Stimulated activated CD8-positive, alpha-beta memory T cell treated with anti-CD3 and anti-CD28 coated beads, Interleukin-4, amount 100 ng/mL, for 1 hour (primary cell): ENCODE data around the gene UBTF.
"Not testable (repeated sequence)": the region's sequence is repeated elsewhere in the genome, so short reads cannot be mapped to it uniquely, and the experiment has no call there.

Source experiments
- DNase-seq, 2 donors: peaks; one replicate each; pipeline ENCODE4 v3.0.0-alpha.2; 2020; ENCODE audit warnings: low read depth in 2 of 2, low spot score in 1 of 2

Gene UBTF

DNA sequence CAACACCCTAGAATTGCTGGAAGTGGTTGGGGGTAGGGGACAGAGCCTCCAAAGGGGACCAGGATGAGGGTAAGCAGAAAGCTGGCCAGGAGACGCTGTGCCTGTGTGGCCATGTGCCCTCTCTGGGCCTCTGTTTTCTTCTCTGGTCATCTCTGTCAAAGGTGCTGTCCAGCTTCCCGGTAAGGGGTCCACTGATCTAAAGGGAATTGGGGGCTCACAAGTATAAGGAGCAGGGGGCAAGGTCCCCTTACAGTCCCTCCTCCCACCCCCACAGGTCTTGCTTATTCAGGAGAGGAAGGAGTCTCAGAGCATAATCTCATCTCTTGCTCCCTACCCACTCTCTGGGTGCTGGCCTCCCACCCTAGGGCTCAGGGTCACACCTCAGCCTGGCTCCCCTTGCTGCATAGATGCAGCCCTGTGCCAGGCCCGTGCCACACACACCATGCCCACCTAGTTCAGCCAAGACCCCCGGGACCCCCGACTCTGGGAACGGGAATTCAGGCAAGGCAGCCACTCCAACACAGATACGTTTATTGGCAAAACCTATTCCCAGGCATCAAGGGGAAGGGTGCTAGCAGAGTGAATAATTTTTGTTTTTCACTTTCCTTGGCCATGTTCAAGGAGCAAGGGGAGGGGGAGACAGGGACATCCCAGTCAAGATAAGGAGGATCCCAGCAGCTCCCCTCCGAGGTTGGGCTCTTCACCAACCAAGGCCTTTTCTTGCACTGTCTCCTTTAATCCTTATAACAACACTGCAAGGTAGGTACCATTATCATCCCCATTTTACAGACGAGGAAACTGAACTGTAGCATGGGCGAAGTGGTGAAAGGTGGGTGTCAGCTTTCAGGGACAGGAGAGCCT, 28.6 kb upstream of the UBTF start:
- DNase-seq, result no peak

DNA sequence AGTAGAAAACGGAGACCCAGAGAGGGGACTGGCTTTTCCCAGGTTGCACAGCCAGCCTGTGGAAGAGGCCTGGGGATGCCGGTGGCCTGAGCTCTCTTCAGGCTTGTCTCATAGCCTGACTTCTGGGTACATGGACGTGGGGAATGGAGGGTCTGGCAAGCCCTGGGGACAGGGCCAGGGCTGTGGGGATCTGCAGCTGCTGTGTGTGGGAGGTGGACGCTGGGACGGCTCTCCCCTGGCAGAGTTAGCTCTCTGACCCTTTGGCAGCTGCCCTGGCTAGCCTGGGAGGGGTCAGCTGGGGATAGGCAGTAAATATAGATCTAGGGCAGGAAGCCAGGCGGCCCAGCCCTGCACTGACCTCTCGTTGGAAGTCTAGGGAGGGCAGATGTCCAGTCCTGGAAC, 28.0 kb upstream of the UBTF start:
- DNase-seq, result no peak

DNA sequence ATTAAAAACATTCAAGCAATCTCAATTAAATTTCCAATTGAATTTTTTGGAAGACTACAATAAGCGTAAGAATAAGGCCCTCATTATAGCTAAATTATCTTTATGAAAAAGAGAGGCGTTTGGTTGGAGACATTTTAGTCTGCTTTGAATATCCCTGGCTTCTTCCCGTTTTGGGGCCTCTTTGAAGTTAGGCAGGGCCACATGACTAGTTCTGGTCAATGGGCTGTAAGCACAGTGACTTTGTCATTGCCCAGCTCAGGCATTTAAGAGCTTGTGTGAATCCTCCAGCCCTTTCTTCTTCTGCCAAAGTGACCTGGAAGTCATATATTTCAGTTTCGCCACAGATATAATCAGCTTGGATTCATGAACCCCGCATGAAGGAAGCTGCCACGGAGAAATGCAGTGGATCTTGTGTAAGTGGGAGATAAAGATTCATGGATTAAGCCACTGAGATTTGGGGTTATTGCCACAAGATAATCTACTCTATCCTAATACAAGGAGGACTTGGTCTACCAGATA, 21.7 kb upstream of the UBTF start:
- DNase-seq, result no peak

DNA sequence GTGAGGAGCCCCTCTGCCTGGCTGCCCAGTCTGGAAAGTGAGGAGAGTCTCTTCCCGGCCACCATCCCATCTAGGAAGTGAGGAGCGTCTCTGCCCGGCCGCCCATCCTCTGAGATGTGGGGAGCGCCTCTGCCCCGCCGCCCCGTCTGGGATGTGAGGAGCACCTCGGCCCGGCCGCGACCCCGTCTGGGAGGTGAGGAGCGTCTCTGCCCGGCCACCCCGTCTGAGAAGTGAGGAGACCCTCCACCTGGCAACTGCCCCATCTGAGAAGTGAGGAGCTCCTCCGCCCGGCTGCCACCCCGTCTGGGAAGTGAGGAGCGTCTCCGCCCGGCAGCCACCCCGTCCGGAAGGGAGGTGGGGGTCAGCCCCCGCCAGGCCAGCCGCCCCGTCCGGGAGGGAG, 18.4 kb upstream of the UBTF start:
- DNase-seq, result not testable (repeated sequence)

DNA sequence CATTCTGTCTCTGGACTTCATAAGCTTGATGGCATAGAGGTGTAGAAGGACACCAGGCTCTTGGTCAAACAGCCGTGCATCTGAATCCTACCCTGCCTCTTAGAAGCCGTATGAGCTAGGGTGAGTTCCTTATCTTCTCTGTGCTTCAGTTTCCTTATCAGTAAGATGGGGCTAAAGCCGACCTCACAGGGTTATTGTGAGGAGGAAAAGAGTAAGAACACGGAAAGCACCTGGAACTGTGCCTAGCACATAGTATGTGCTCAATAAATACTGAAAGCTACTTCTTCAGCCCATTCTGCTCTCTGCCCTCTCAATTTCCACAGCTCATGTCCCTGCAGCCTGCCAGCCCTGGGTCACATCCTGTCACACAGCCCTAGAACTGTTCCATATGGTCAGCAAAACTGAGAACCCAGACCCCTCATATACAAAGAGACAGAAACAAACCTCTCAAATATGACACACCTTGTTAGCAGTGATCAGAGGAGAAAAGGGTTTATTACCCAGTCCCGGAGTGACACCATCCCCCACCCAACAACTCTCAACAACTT, 17.0 kb upstream of the UBTF start:
- DNase-seq, result no peak

DNA sequence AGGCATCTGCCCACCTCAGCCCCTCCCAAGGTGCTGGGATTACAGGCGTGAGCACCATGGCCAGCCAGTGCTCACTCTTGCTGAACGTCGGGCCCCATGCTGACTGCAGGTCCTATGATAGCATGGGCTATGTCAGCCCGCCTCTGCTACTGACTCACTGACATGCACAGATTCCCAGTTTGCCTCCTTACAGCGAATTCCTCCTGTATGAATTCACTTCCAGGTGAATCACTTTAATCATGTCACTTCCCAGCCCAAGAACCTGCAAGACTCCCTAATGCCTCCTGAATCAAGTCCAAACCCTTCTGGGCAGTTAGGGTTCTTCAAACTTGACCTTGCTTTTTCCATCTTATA, 16.1 kb upstream of the UBTF start:
- no peak for DNase-seq

DNA sequence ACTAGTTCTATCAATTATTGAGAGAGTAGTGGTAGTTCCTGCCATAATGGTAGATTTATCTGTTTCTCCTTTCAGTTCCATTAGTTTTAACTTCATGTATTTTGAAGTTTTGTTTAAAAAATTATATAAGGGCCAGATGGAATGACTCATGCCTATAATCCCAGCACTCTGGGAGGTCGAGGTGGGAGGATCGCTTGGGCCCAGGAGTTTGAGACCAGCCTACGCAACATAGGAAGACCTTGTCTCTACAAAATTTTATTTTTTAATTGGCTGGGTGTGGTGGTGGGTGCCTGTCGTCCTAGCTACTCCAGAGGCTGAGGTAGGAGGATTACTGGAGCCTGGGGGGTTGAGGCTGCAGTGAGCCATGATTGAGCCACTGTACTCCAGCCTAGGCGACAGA, 14.1 kb upstream of the UBTF start:
- no peak for DNase-seq

DNA sequence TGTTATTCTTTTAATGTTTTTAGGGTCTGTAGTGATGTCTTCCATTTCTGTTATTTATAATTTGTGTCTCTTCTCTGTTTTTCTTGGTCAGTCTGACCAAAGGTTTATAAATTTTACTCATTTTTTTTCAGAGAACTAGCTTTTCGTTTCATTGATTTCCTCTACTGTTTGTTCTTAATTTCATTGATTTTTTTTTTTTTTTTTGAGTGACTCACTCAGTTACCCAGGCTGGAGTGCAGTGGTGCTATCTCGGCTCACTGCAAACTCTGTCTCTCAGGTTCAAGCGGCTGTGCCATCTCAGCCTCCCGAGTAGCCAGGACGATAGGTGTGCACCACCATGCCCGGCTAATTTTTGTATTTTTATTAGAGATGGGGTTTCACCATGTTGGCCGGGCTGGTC, 12.6 kb upstream of the UBTF start:
- DNase-seq, result no peak

DNA sequence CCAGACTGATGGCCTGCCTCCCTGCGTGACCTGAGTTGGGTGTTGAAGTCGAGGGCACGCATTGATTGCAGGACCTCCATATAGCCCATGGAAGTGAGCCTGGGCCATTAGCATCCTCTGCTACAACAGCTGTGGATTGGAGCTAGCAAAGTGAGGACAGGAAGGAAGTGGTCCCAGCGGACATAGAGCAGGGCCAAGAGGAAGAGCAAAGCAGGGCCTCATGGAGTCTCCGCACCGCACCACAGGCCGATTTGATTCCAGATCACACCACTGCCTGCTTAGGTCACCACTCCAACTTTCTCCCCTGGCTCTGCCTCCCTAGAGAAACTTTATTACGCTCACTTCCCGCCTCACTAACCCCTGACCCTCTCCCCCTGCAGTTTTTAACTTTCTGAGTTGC, 10.7 kb upstream of the UBTF start:
- no peak for DNase-seq

DNA sequence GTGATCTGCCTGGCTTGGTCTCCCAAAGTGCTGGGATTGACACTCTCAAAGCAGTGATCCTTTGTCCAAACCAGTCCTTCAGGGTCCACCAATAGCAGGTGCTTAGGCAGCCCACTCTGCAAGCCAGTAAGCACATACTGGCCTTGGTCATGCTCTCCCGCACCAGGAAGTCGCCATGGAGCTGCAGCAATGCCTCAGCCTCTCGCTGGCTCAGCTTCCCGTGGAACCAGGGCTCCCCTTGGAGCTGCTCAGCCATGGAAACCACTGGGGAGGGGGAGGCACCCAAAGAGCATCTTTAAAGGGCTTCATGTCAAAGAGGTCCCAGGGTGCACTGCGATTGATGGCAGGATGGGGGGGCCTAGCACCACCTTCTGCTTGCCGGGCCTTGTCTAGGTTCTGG, 9.6 kb upstream of the UBTF start:
- DNase-seq, result no peak

DNA sequence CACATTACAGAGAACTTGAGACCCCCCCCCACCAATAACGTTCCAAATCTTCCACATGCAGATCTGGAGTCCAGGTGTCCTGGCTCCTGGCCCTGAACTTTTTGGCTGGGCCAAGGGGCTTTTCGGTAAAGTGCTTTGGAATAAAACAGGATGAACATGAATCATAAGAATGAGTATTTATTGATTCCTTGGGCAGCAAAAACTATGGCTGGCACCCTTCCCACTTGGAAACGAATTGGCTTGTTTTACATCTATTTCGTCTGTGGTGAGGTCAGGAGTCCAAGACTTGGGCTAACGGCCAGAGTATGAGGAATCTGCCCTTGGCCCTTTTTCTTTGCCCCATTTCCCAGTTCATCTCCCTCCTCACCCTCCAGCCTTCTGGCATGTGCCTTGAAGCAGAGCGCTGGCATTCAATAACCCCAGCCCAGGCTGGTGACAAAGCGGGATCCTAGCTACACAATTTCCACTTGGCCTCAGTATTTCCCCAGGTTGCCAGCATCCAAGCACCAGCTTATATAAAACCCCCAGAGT, 4.1 kb upstream of the UBTF start:
- no peak for DNase-seq

DNA sequence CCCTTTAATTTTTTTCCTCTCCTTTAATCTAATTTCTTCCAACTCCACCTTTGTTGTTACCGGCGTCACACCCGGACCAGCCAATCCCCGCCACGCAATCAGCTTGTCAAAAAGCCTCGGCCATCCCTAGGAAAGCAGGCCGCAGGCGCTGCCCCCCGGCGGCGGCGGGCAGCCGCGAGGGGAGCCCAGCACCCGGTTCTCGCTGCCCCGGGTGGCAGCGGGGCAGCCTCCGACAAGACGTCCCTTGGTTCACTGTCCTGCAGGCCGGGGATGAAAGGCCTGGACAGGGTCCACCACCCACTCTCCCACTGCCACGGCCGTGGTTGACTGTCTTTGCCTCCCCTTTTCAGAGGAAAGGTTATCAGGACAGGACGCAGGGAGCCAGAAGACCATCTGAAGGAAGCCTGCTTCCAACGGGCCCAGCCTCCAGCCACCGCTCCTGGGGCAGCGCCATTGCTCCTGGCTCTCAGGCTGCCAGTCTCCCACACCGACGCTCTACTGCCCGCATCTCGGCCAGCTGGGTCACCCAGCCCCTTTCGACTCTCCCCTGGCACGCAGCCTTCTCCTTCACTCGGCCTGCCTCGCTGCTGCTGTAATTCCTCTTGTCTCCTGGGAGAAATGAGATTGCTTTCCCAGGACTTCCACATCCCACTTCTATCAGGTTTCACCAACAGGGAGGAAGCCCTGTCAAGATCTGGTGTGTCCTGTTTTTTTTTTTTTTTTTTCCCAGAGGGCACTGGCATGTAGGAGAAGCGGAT, 2.8 kb upstream of the UBTF start:
- DNase-seq, result peak in 1 of 2 donors; percentile 17

DNA sequence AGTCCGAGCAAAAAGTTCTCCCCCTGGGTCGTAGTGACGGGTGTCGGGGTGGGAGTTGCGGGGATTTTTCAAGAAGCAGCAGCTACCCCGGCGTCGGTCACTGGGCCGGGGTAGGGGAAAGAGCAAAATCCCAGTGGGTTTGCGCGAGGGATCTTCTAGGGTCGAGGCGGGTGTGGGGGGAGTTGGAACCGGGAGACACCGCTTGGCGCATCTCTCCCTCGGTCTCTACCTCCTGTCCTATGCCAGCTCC, 2.3 kb upstream of the UBTF start:
- no peak for DNase-seq

DNA sequence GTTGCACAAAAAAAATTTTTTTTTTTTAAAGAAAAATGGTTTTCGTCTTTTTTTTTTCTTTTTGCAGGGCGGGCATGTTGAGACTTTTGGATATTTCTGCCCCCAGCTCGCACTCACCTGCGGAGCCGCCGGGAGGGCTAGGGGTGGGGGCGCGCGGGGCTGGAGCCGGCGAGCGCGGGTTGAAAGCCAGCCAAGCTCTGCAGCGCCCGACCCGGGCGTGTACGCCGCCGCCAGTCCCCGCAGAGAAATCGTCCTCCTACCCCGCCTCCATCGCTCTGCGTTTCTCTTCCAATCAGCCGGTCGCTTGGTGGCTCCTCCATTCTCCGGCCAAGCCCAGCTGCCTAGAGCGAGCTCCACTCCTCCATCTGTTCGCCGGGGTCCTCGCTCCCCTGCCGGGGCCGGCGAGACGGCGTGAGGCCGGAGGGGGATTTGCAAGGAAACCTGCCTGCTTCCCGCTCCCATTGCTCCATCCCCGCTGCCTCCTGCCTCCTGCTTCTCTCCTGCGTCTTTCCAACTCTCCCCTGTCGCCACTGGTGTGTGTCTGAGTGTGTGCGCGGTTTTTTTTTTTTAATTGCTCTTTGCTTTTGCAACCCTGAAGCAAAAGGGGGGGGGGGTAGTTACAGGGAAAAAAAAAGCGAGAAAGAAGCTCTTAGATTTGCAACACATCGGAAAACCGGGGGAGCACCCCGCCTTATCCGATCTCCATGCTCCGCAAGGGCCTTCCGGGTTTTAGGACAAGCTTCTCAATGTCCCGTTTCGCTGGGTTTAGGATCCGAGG, 1.8 kb upstream of the UBTF start:
- peak in 1 of 2 donors; percentile 38 for DNase-seq

DNA sequence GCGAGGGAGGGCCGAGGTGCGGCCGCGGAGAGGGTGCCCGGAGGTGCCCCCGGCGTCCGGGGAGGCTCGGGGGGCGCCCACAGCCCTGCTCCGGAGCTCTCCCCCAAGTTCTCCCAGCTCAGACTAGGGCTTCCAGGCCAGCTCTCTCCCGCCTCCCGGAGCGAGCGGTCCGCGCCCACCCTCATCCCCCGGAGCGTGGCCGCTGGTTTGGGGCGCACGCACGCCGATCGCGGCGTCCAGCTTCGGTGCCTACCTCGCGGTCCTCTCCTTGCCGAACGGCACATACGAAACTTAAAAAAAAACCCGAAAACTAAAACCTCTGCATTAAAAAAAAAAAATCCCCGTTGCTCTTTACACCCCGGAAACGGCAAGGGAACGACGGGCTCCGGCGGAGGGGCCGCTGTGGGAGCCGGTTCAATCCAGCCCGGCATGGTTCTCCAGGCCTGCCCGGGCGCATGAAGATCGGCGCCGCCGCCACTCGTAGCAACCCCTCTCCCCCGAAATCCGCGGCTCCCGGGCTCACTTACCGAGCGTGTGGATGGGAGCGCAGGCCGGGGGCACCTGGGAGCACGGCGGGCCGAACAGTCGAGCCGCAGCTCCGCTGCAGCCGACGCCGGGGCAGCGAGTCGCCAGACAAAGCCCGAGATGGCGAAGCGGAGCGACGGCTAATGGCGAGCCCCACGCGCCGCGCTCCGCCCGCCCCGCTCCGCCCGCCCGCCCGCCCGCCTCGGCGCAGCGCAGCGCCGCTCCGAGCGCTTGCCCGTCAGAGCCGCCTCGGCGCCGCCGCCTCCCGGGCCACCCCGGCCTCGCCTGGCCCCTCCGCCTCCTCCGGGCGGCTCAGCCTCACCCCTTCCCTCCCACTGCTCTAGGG, 973 bp upstream of the UBTF start:
- DNase-seq, result peak in 1 of 2 donors; percentile 26

DNA sequence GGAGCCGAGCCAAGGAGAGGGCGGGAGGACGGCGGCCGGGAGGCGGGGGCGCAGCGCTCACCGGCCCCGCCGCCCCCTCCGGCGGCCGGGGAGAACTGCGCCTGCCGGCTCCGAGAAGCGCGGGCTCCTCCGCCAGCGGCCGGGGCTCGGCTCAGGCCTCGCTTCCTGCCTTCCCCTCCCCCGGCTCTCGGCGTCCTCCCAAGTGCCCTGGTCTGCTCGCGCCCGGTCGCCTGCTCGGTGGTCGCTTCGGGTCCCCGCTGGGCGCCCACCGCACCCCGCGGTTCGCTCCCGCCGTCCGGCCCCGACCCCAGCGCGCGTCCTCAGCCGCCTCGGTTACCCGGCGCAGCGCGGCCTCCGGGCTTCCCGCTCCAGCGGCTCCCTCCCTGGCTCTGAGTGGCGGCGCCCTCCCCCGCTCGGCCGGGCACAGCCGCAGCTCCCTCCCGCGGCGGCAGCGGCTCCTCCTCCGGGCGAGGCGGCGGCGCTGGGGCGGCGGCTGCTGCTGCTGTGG, 313 bp downstream of the UBTF start:
- peak in 1 of 2 donors; percentile 35 for DNase-seq

DNA sequence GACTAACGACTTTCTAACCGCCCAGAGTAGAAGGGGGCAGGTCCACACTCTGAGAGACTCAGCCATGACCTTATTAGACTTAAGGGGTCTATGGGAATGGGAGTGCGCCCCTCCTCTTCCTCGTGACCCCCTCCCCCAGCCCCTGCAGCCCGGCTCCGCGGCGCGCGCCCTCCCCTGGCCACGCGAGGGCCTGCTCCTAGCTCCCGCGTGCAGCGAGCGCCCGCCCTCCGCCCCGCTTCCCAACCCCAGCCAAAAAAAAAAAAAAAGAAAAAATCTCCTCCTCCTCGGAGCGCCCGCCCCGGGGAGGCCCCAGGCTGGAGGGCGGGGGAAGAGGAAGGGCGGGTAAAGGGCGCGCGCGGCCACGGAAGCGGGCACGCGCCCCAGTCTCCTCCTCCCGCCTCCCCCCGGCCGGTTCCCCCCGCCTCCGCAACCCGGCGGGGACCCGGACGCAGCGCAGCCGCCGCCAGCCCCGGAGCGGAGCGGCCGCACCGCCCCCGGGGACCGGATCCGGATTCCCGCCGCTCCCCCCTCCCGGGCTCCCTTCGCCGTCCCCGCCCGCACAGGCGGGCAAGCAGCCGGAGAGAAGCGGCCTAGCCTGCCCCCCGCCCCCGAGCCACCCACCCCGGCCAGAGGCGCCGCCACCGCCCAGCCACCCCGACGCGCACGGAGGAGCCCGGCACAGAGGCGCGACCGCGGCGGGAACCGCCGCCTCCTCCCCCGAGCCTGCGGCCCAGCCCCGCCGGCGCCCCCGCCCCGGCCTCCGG, 949 bp downstream of the UBTF start:
- DNase-seq, result peak in 1 of 2 donors; percentile 82

DNA sequence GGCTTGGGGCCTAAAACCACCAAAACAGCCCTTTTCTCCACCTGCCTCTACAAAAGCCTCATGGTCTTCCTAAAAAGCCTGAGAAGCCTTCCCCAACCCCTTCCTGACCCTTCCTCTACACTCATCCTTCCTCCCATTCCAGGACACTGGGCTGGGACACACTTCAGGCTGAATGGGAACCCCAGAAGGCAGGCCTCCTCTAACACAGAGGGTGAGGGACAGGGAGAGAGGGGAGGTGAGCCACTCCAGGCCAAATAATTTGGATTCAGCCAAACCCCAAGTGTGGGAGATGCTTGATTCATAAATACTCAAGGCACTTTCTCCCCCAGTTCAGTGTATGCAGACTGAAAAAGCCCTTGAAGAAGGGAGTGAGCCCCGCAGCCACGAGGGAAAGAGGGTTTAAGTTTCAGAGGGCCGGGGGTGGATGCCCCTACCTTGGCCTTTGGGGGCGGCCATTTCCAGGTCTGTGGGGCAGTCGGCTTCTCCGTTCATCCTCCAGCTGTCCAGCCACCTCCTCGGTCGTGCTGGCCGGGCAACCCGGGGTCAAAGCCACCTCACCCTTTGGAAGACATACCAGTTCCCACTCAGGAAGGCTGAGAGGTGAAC, 1.6 kb downstream of the UBTF start:
- DNase-seq, result no peak

DNA sequence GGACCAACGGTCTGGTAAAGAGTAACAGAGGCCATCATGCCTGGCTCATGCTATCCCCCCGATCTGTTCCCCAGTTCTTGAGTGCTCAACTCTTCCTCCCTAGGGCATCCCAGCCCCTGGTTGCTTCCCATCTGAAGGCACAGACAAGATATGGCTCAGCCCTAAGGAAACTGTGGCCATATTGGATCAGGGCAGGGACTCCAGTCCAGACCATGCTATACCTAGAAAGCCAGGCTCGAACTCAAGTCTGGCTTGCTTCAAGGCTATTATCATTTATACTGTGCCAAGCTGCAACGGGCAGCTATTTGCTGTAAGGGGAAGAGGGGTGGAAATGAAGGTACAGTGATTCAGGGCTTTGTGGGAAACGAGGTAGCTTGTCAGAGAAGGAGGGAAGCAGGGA, 2.8 kb downstream of the UBTF start:
- no peak for DNase-seq
